Cardiac muscle cell (in vitro differentiated cells and primary cell): ENCODE data around the gene GOLGA6D. TPM values are rescaled to one million over a fixed set of nuclear protein-coding genes. Genes with fewer than 3 reads are reported as not detected.
"Not testable (repeated sequence)": the region's sequence is repeated elsewhere in the genome, so short reads cannot be mapped to it uniquely, and the experiment has no call there.

Experiments used
- DNase-seq, 2 donors: peaks; one replicate each; pipeline versions ENCODE4 v3.0.0 to v3.0.0-alpha.2; 2010 to 2017; ENCODE audit warnings: low read depth in 1 of 2, low spot score in 1 of 2
- H3K27ac ChIP-seq: fragments of 200-600 bp; sonication (generic); 2 replicates; pipeline ENCODE4 v1.5.1; 2016
- H3K27me3 ChIP-seq: fragments of 200-600 bp; sonication (generic); 2 replicates; pipeline ENCODE4 v1.6.0; 2016; ENCODE audit warnings: control low read depth
- H3K36me3 ChIP-seq: fragments of 200-600 bp; sonication (generic); 2 replicates; pipeline ENCODE4 v1.5.1; 2016; ENCODE audit warnings: control low read depth
- H3K4me1 ChIP-seq: fragments of 200-600 bp; sonication (generic); 2 replicates; pipeline ENCODE4 v1.8.1; 2017; ENCODE audit warnings: low read depth, mild to moderate bottlenecking, mixed run types
- H3K4me3 ChIP-seq: fragments of 200-600 bp; sonication (generic); 2 replicates; pipeline ENCODE4 v1.5.1; 2016; ENCODE audit warnings: mild to moderate bottlenecking
- H3K9me3 ChIP-seq: fragments of 200-600 bp; sonication (generic); 2 replicates; pipeline ENCODE4 v1.5.1; 2017; ENCODE audit warnings: low read depth, mild to moderate bottlenecking, control low read depth
- CTCF ChIP-seq: IDR thresholded peaks from 2 replicates; pipeline ENCODE4 v1.5.1; 2012; ENCODE audit warnings: low read depth, mild to moderate bottlenecking, low read length
- polyA plus RNA-seq: library from polyadenylated mRNA; unstranded; fragments of >200 nt; fragmentation: Nextera tagmentation; extraction: Ambion mirVana; gene quantifications from 2 replicates; pipeline ENCODE4 v1.2.1, GENCODE V29; 2016
- total RNA-seq: library from RNA; depleted of rRNA; stranded (reverse); fragments of >200 nt; gene quantifications from 2 replicates; pipeline ENCODE4 v1.2.3, GENCODE V29; 2016

The GOLGA6D gene
- total and polyA plus RNA-seq, 2 experiments from 2014 or later, result 0.06 TPM; not detected in 1

GRCh38 chr15:75237316-75237982, 45.2 kb upstream of the GOLGA6D start:
- H3K4me1 ChIP-seq, result no peaks in the 10 kb centered on the region
- no peaks in the 10 kb centered on the region for H3K36me3 ChIP-seq
- TF ChIP-seq CTCF, result no peak
- H3K27me3 ChIP-seq, result no peaks in the 10 kb centered on the region
- no peak for DNase-seq
- H3K9me3 ChIP-seq, result no peaks in the 10 kb centered on the region
- no peak overlapping the region for H3K4me3 ChIP-seq
- no peak overlapping the region for H3K27ac ChIP-seq

- DNase-seq, result no peak
- no peaks in the 10 kb centered on the region for H3K27me3 ChIP-seq
- no peaks in the 10 kb centered on the region for H3K36me3 ChIP-seq
- no peaks in the 10 kb centered on the region for H3K9me3 ChIP-seq
- H3K4me1 ChIP-seq, result no peaks in the 10 kb centered on the region
- no peak for TF ChIP-seq CTCF
- H3K27ac ChIP-seq, result no peak overlapping the region
- H3K4me3 ChIP-seq, result no peak overlapping the region
Observed at GRCh38 chr15:75238150-75238549, 44.5 kb upstream of the GOLGA6D start.

GRCh38 chr15:75245741-75246140, 36.9 kb upstream of the GOLGA6D start:
- not testable (repeated sequence) for DNase-seq, H3K4me3 ChIP-seq, H3K27ac ChIP-seq, H3K27me3 ChIP-seq, H3K9me3 ChIP-seq, H3K4me1 ChIP-seq, H3K36me3 ChIP-seq

- not testable (repeated sequence) for H3K9me3 ChIP-seq, H3K27ac ChIP-seq, H3K4me1 ChIP-seq, H3K27me3 ChIP-seq, DNase-seq, H3K36me3 ChIP-seq, H3K4me3 ChIP-seq
Observed at GRCh38 chr15:75248991-75249390, 33.6 kb upstream of the GOLGA6D start.

- no peak for DNase-seq
- no peaks in the 10 kb centered on the region for H3K36me3 ChIP-seq
- H3K4me3 ChIP-seq, result no peak overlapping the region
- no peaks in the 10 kb centered on the region for H3K4me1 ChIP-seq
- H3K9me3 ChIP-seq, result no peaks in the 10 kb centered on the region
- H3K27me3 ChIP-seq, result no peaks in the 10 kb centered on the region
- H3K27ac ChIP-seq, result no peak overlapping the region
- TF ChIP-seq CTCF, result no peak
Observed at GRCh38 chr15:75249726-75250125, 32.9 kb upstream of the GOLGA6D start.

GRCh38 chr15:75251343-75251742, 31.3 kb upstream of the GOLGA6D start:
- H3K4me1 ChIP-seq, H3K4me3 ChIP-seq, H3K27ac ChIP-seq, H3K36me3 ChIP-seq, H3K9me3 ChIP-seq, DNase-seq, H3K27me3 ChIP-seq: not testable (repeated sequence)

GRCh38 chr15:75252285-75252684, 30.4 kb upstream of the GOLGA6D start:
- H3K4me3 ChIP-seq, H3K27me3 ChIP-seq, H3K36me3 ChIP-seq, DNase-seq, H3K27ac ChIP-seq, H3K9me3 ChIP-seq, H3K4me1 ChIP-seq: not testable (repeated sequence)

GRCh38 chr15:75258034-75258433, 24.6 kb upstream of the GOLGA6D start, which contains the start of gene GOLGA6C:
Gene GOLGA6C (plus strand): TSS chr15:75258334. CDS start chr15:75258599, 265 bp downstream.
- not testable (repeated sequence) for H3K27ac ChIP-seq, H3K4me3 ChIP-seq, H3K4me1 ChIP-seq, H3K9me3 ChIP-seq, H3K36me3 ChIP-seq, DNase-seq, H3K27me3 ChIP-seq

GRCh38 chr15:75258620-75259343, 23.9 kb upstream of the GOLGA6D start:
- H3K36me3 ChIP-seq, H3K27me3 ChIP-seq, DNase-seq, H3K4me1 ChIP-seq, H3K9me3 ChIP-seq, H3K4me3 ChIP-seq, H3K27ac ChIP-seq: not testable (repeated sequence)

GRCh38 chr15:75259873-75260272, 22.8 kb upstream of the GOLGA6D start:
- DNase-seq, H3K27me3 ChIP-seq, H3K9me3 ChIP-seq, H3K36me3 ChIP-seq, H3K4me3 ChIP-seq, H3K27ac ChIP-seq, H3K4me1 ChIP-seq: not testable (repeated sequence)

- not testable (repeated sequence) for H3K9me3 ChIP-seq, H3K27me3 ChIP-seq, H3K36me3 ChIP-seq, DNase-seq, H3K27ac ChIP-seq, H3K4me3 ChIP-seq, H3K4me1 ChIP-seq
Observed at GRCh38 chr15:75273751-75274359, 8.8 kb upstream of the GOLGA6D start.
